Upper lobe of left lung (tissue), 4 donors: ENCODE data around the gene FBXW7.

Experiments used
- CTCF ChIP-seq, 6 experiments: fragments of 450-650 bp in 4 of 6; fragments of 200-600 bp in 2 of 6; sonication (generic) in 2 of 6; IDR thresholded peaks; one replicate each; pipeline ENCODE4 v1.5.1; 2016 to 2019; ENCODE audit warnings: antibody characterized with exemption in 6 of 6
- EP300 ChIP-seq, 4 donors: sonication (generic); formaldehyde crosslinking; IDR thresholded peaks; one replicate each; pipeline ENCODE4 v1.5.1; 2017; ENCODE audit warnings: antibody characterized with exemption in 4 of 4, control low read depth in 2 of 4
- POLR2A ChIP-seq, 4 donors: fragments of 450-650 bp; IDR thresholded peaks; one replicate each; pipeline ENCODE4 v1.5.1; 2016 to 2017; ENCODE audit warnings: antibody characterized with exemption in 4 of 4, mild to moderate bottlenecking in 2 of 4
- POLR2AphosphoS5 ChIP-seq, 2 donors: sonication (generic); formaldehyde crosslinking; IDR thresholded peaks; one replicate each; pipeline ENCODE4 v1.5.1; 2017; ENCODE audit warnings: antibody characterized with exemption in 2 of 2

DNA sequence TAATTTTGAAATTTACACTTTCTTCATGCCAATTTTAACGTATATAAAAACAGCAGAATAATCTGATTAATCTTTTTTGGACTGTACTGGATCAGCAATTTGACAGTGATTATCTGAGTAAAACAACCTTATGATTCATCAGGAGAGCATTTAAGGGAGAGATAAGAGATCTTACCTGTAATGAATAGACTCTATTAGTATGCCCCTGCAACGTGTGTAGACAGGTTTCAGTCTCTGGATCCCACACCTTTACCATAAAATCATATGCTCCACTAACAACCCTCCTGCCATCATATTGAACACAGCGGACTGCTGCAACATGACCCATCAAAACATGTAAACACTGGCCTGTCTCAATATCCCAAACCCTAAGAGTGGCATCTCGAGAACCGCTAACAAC, 210.1 kb downstream of the FBXW7 start:
- no peak for TF ChIP-seq EP300 (IDR thresholded peaks at IDR 0.05)
- no peak for TF ChIP-seq CTCF (IDR thresholded peaks at IDR 0.05)
- no peak for TF ChIP-seq POLR2AphosphoS5 (IDR thresholded peaks at IDR 0.05)
- TF ChIP-seq POLR2A (IDR thresholded peaks at IDR 0.05), result no peak
